Psoas muscle (tissue), 8 donors: ENCODE results near the gene SOX1. TPM values are rescaled to one million over a fixed set of nuclear protein-coding genes. Genes with fewer than 3 reads are reported as not detected.

Experiments used
- ATAC-seq, 4 donors: fragments of 200-7000 bp; cut with Tn5 transposase; one replicate each; pipeline ENCODE4 v1.9.1; 2020; ENCODE audit warnings: moderate library complexity in 3 of 4, mild to moderate bottlenecking in 2 of 4
- DNase-seq, 2 donors: peaks; one replicate each; pipeline ENCODE4 v3.0.0-alpha.2; 2020
- H3K27ac ChIP-seq: fragments of 200-600 bp; one replicate; pipeline ENCODE4 v1.8.0; 2022
- H3K27me3 ChIP-seq, 3 donors: fragments of 200-600 bp in 1 of 3; one replicate each; pipeline versions ENCODE4 v1.6.1 to v1.8.0; 2013 to 2022; ENCODE audit warnings: low read length in 2 of 3, mild to moderate bottlenecking in 2 of 3, moderate library complexity in 1 of 3; ENCODE audit not compliant: insufficient read depth in 3 of 3
- H3K36me3 ChIP-seq, 2 donors: fragments of 200-600 bp in 1 of 2; one replicate each; pipeline versions ENCODE4 v1.6.1 to v1.8.0; 2013 to 2022; ENCODE audit warnings: low read depth in 1 of 2, mild to moderate bottlenecking in 1 of 2, moderate library complexity in 1 of 2; ENCODE audit not compliant: insufficient read depth in 1 of 2
- H3K4me1 ChIP-seq: fragments of 200-600 bp; one replicate; pipeline ENCODE4 v1.8.0; 2022
- H3K4me3 ChIP-seq: fragments of 200-600 bp; one replicate; pipeline ENCODE4 v1.8.0; 2022; ENCODE audit warnings: mild to moderate bottlenecking
- H3K9me3 ChIP-seq: fragments of 200-600 bp; one replicate; pipeline ENCODE4 v1.8.0; 2022
- WGBS, 3 donors: extraction: QIAGEN DNeasy Blood & Tissue Kit; methylation state at CpG; one replicate each; pipeline versions ENCODE4 v1.1.6 to v1.1.7; 2013; 5-methylcytosine and 5-hydroxymethylcytosine counted together
- intact Hi-C, 2 donors: fragments of 100-400 bp; cut with DNase I; formaldehyde crosslinking; loops; one replicate each; pipeline versions ENCODE4 v1.11.0 to v1.14.2; 2022
- polyA plus RNA-seq, 3 donors: library from polyadenylated mRNA; stranded (reverse); fragments of 200-250 nt; gene quantifications; one replicate each; pipeline ENCODE4 v1.2.3, GENCODE V29; 2013
- total RNA-seq, 4 donors: library from RNA; stranded (reverse); fragmentation: NEBNext Ultra II Directional in 2 of 4; extraction: Animal tissue kit (Norgen Biotek cat#: 25700) in 2 of 4; gene quantifications; one replicate each; pipeline versions ENCODE4 v1.2.1 to v1.2.4, GENCODE V29; 2021 to 2023
- TF ChIP-seq, protein P1 (sequence below): fragments of 200-600 bp; IDR thresholded peaks from one replicate; pipeline ENCODE4 v1.8.0; 2022; ENCODE audit warnings: antibody characterized with exemption
- donor health status: healthy with polysubstance abuse.
- donor health status: DM: no; HTN: no; CAD: no; lungs with moderate emphysema.
- donor health status: Bipolar disorder and iron deficiency.
- donor health status: healthy.
- donor health status: DM: yes; HTN: yes; CAD: no.
- donor health status: DM: no; HTN: no; CAD: no.
- donor health status: DM: no; HTN: no; CAD: no.
- donor health status: DM: yes; HTN: yes; CAD: no.

Gene SOX1
- total and polyA plus RNA-seq, 7 donors = not detected

DNA sequence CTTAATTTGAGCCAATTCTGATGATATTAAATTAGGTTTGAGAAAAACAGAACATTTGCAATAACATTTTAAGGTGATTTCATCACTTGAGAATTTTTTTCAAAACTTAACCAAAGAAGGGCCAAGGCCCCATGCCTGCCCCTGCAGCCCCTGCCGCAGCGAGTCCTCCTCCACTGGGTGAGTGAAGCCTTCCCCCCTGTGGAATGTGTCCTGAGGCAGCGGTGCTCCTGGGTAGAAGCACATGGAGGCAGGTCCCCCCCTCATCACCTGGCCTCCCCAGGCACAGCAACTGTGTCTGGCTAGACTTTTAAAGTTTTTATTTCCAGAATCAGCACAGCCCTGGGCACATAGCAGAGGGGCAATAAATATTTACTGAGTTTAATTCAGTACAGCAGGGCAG is 10.8 kb downstream of the SOX1 start:
- WGBS, 3 donors = 42 to 49% (median 45%) methylated on average over 3 of the region's 3 CpGs
- DNase-seq = no peak
- no peak overlapping the region for H3K27ac ChIP-seq
- no peaks in the 10 kb centered on the region for H3K9me3 ChIP-seq
- no peak for ATAC-seq
- peaks cover 0 to 60% (median 23%) of the 10 kb centered on the region in 3 donors for H3K27me3 ChIP-seq
- intact Hi-C loops = no loop called here
- H3K4me3 ChIP-seq = no peak overlapping the region
- TF ChIP-seq, protein P1, sequence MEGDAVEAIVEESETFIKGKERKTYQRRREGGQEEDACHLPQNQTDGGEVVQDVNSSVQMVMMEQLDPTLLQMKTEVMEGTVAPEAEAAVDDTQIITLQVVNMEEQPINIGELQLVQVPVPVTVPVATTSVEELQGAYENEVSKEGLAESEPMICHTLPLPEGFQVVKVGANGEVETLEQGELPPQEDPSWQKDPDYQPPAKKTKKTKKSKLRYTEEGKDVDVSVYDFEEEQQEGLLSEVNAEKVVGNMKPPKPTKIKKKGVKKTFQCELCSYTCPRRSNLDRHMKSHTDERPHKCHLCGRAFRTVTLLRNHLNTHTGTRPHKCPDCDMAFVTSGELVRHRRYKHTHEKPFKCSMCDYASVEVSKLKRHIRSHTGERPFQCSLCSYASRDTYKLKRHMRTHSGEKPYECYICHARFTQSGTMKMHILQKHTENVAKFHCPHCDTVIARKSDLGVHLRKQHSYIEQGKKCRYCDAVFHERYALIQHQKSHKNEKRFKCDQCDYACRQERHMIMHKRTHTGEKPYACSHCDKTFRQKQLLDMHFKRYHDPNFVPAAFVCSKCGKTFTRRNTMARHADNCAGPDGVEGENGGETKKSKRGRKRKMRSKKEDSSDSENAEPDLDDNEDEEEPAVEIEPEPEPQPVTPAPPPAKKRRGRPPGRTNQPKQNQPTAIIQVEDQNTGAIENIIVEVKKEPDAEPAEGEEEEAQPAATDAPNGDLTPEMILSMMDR = no peak
- H3K36me3 ChIP-seq = no peaks in the 10 kb centered on the region
- no peaks in the 10 kb centered on the region for H3K4me1 ChIP-seq

DNA sequence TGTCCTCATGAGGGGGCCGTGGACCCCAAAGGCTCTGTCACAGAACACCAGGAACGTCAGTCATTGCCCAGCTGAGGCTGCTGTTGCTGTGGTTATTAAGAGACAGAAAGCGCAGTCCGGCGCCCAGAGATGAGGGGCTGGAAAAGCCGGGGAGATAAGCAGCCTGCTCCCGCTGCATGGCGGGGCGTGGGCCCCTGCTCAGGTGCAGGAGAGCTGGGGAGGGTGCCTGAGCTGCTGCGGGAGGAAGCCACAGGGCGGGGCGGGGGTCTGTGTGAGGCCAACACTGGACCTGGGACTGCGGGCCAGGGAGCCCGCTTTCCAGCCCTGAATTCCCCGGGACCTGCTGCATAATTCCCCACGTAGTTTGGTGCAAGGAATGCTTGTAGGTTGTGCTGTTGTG is 11.3 kb downstream of the SOX1 start:
- H3K27me3 ChIP-seq = peaks cover 0 to 56% (median 18%) of the 10 kb centered on the region in 3 donors
- H3K9me3 ChIP-seq = no peaks in the 10 kb centered on the region
- 13 to 19% (median 19%) methylated on average over 16 of the region's 16 CpGs for WGBS, 3 donors

DNA sequence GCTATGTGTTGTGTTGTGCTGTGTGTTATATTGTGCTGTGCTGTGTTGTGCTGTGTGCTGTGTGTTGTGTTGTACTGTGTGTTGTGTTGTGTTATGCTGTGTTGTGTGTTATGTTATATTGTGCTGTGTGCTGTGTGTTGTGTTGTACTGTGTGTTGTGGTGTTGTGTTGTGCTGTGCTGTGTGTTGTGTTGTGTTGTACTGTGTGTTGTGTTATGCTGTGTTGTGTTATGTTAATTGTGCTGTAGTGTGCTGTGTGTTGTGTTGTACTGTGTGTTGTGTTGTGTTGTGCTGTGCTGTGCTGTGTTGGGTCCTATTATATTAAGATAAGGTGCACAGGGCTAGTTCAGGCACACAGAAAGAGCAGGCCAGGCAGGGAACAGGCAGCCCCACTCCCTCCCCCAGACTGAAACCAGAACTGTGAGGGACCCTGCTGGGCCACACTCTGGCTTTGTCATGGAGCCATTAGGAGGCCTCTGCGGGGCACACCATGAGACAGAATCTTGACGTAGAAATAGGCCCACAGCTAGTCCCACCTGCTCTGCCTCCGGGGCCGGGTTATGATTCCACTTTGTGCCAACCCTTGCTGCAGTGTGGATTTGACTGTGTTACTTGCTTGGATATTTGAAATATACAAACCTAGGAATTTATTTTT is 12.1 kb downstream of the SOX1 start:
- WGBS, 3 donors = 36 to 50% (median 44%) methylated on average over 4 of the region's 4 CpGs
- Histone ChIP-seq H3K4me3 (no peak overlapping the region), H3K4me1 (no peaks in the 10 kb centered on the region), H3K27me3 (peaks cover 0 to 48% (median 15%) of the 10 kb centered on the region in 3 donors), H3K9me3 (peaks cover 6% of the 10 kb centered on the region), H3K27ac (no peak overlapping the region), H3K36me3 (no peaks in the 10 kb centered on the region)
- TF ChIP-seq, protein P1 = no peak
- intact Hi-C loops = no loop called here
- no peak for ATAC-seq
- DNase-seq = no peak

More for the DNA sequence above, 11.3 kb downstream of the SOX1 start:
- DNase-seq (no peak), ATAC-seq (no peak)
- Histone ChIP-seq H3K27ac (no peak overlapping the region), H3K4me3 (no peak overlapping the region), H3K4me1 (no peaks in the 10 kb centered on the region), H3K36me3 (no peaks in the 10 kb centered on the region)
- TF ChIP-seq, protein P1 = no peak
- intact Hi-C loops = no loop called here

DNA sequence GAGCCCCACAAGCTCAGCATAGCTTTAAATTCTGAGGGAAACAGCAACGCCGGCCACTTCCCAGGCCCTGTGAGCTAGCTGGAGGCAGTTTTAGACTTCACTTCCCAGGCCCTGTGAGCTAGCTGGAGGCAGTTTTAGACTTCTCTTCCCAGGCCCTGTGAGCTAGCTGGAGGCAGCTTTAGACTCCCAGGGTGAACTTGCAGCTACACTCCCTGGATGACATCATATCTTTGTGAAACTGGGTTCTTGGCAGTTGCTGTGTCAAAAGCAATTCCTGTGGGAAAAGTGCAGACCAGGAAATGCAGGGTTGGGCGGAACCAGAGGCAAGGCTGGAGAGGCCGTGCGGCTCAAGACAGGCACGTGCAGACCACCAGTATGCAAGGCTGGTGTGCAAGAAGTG is 12.7 kb downstream of the SOX1 start:
- Histone ChIP-seq H3K4me1 (no peaks in the 10 kb centered on the region), H3K27ac (no peak overlapping the region), H3K27me3 (peaks cover 3 to 41% (median 14%) of the 10 kb centered on the region in 3 donors), H3K9me3 (peaks cover 13% of the 10 kb centered on the region), H3K36me3 (no peaks in the 10 kb centered on the region), H3K4me3 (no peak overlapping the region)
- DNase-seq (no peak), ATAC-seq (no peak)
- TF ChIP-seq, protein P1 = no peak
- WGBS, 3 donors = 49 to 59% (median 55%) methylated on average over 6 of the region's 6 CpGs
- intact Hi-C loops = no loop called here

DNA sequence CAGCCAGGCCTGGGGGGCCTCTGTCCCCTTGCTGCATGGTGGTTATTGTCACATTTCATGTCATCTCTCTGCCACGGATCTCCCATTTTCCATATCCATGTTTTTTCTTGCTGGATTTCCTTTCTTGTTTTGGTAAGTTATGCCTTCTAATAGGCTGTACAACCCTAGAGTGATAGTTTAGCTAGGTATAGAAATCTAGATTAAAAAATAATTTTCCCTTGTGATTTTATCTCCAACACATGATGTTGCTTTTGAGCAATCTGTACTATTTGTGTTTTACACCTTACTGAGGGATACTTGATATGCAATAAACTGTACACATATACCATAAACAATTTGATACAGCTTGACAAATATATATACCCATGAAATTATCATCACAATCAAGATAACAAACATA is 17.0 kb downstream of the SOX1 start:
- WGBS, 3 donors = 88 to 93% (median 91%) methylated on average over 1 of the region's 1 CpG
- Histone ChIP-seq H3K27ac (no peak overlapping the region), H3K27me3 (peaks cover 2 to 17% (median 3%) of the 10 kb centered on the region in 3 donors), H3K36me3 (no peaks in the 10 kb centered on the region), H3K9me3 (peaks cover 20% of the 10 kb centered on the region), H3K4me3 (no peak overlapping the region), H3K4me1 (no peaks in the 10 kb centered on the region)
- no peak for DNase-seq
- intact Hi-C loops = no loop called here
- TF ChIP-seq, protein P1 = no peak
- ATAC-seq = no peak
